Measurements from ENCODE around the gene ANKRD12.
A peak's percentile ranks its signal among the peaks of the same experiment; 100 is the strongest.
"Not testable (repeated sequence)": the region's sequence is repeated elsewhere in the genome, so short reads cannot be mapped to it uniquely, and the experiment has no call there.

The ANKRD12 gene

DNA sequence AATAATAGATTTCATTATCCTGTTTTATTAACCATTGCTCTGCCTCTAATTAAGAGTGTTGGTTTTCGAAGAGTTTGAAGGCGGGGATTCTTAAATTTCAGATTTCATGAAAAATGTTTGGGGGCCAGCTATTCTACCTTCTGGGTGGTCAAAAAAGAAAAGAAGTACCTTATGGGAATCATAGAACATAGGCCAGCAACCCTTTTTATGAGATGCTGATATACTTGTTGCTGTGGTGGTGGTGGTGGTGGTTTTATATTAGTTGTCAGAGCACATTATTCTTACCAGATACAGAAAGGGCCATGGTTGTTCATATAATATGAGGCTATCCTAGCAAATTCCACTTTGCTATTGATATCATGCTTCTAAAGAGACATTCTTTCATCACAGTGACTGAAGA lies 4.4 kb downstream of the ANKRD12 start:
- no peak for FAIRE-seq
- no peak for DNase-seq (ENCODE audit: low spot score)

DNA sequence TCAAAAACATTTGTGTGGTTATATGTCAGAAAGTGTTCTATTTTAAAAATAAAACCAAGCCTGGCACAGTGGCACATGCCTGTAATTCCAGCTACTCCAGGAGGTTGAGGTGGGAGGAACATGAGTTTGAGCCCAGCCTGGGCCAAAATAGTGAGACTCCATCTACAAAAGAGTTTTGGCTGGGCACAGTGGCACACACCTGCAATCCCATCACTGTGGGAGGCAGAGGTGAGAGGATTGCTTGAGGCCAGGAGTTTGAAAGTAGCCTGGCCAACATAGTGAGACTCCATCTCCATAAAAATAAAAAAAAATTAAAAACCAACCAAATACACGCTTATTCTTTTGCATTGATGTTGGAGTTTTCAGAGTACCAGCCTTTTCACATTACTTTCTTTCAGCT lies 9.6 kb downstream of the ANKRD12 start:
- DNase-seq (ENCODE audit: low spot score), result no peak
- no peak for FAIRE-seq

DNA sequence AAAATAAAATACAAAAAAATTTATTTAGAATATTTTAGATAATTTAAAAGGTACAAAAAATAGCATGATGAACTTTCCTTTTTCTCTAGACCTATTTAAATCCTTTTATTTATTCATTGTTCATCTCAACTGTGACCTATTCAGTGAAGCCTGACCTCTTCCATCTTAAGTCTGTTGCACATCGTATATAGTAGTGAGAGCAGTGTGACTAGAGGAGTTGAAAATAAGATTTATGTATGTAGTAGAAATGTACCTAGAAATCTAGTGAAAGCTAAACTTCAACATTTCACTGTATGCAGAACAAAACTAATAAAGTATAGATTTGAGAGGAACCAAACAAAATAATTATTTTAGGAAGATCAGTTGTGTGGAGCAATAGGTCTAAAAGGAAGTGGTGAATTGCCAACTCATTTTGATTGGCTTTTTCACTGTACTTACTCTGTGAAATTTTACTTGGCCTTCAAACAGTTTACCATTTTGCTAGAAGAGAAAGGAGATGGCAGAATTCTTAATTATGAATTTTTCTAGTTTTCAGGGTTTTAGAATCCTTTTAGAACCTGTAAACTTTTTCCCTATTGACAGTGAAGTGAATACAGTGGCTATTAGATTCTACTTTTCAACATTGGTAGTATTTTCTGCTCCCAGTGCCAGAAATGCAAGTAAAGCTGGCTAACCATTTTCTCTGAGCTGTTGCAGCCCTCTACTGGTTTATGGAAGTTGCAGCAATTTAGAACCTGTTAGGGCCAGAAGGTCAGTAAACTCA lies 11.0 kb downstream of the ANKRD12 start:
- peak; percentile 27 for FAIRE-seq

DNA sequence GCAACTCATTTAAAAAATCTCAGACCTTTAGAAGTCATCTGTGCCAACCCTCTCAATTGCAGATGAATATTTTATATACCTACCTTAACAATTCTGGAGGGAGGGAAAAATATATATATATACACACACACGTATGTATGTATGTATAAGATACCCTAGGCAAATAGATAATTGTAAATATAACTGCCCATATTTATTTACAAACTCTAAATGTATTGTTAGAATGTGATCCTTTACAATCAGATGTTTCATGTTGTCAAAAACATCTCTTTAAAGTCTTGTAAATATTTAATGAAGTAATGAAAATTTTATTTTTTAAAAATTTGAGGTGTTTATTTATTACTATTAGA lies 11.6 kb downstream of the ANKRD12 start:
- no peak for FAIRE-seq
- DNase-seq (ENCODE audit: low spot score), result no peak

More for the DNA sequence above, 11.0 kb downstream of the ANKRD12 start:
- peak; percentile 60 for DNase-seq (ENCODE audit: low spot score)

DNA sequence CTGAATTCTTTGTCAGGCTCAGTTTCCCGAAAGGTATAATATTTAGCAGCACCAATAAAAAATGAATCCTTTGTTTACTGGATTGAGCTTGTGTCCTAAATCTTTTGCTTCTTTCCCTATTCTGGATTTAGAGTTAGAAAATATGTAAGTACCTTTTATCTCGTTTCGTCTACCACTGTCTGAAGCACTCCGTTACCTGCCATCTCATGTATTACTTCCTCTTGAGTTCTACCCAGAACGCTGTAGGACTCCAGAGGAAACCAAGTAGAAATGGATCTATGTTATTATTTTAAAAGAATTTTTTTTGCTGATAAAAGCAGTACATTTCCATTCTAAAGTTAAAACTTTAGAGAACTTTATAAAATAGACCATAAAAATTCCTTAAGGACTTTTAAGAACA lies 13.5 kb downstream of the ANKRD12 start:
- DNase-seq (ENCODE audit: low spot score), result no peak
- no peak for FAIRE-seq

- FAIRE-seq (no peak), DNase-seq (ENCODE audit: low spot score) (no peak)
Observed at GRCh38 chr18:9153256-9153655, 16.7 kb downstream of the ANKRD12 start.

DNA sequence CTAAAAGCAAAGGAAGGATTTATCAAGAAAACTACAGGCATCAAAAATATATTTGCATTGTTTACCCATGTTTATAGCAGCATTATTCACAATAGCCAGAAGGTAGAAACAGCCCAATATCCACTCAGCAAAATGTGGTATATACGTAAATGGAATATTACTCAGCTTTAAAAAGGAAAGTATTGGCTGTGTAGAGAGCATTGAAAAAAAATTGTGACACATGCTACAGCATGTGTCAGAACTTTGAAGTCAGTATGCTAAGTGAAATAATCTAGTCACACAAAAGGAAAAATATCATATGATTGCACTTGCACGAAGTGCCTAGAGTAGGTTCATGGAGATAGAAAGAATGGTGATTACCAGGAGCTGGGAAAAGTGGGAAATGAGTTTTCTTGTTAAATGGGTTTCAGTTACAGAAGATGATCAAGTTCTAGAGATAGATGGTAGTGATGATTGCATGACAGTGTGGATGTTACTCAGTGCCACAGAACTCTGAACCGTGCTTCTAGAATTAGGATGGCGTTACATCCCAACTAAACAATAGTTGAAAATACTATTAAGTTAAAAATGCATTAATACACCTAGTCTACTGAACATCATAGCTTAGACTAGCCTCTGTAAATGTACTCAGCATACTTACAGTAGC lies 20.1 kb downstream of the ANKRD12 start:
- DNase-seq (ENCODE audit: low spot score), result no peak
- no peak for FAIRE-seq

DNA sequence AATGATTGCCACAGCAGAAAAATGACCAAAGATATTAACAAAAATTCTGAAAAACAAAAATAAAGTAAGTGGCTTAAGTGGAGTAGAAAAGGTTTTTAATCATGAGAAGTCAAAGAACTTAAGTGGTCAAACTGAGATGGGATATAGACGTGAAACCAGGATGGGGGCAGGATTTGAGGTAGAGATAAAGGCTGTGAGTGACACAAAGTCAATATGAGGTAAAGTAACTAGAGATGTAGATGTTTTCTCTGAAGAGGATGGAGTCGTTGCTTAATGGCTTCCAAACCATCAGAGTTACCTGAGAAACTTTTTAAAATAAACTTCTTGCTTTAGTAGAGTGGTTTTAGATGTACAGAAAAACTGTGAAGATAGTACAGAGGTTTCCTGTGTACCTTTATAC lies 21.2 kb downstream of the ANKRD12 start:
- no peak for DNase-seq (ENCODE audit: low spot score)
- no peak for FAIRE-seq

DNA sequence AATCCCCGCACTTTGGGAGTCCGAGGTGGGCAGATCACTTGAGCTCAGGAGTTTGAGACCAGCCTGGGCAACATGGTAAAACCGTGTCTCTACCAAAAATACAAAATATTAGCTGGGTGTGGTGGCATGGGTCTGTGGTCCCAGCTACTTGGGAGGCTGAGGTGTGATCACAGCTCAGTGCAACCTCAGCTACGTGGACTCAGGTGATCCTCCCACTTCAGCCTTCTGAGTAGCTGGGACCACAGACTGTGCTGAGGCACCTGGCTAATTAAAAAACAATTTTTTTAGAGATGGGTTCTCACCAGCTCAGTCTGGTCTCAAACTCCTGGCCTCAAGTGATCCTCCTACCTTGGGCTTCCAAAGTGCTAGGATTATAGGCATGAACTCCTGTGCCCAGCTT lies 23.4 kb downstream of the ANKRD12 start:
- no peak for FAIRE-seq
- DNase-seq (ENCODE audit: low spot score), result no peak

DNA sequence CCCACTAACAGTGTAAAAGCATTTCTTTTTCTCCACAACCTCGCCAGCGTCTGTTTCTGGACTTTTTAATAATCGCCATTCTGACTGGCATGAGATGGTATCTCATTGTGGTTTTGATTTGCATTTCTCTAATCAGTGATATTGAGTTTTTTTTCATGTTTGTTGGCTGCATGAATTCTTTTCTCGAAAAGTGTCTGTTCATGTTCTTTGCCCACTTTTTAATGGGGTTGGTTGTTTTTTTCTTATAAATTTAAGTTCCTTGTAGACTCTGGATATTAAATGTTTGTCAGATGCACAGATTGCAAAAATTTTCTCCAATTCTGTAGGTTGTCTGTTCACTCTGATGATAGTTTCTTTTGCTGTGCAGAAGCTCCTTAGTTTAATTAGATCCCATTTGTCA lies 26.1 kb downstream of the ANKRD12 start:
- not testable (repeated sequence) for DNase-seq (ENCODE audit: low spot score); FAIRE-seq

- not testable (repeated sequence) for DNase-seq (ENCODE audit: low spot score); FAIRE-seq
Observed at GRCh38 chr18:9164149-9164548, 27.6 kb downstream of the ANKRD12 start.

DNA sequence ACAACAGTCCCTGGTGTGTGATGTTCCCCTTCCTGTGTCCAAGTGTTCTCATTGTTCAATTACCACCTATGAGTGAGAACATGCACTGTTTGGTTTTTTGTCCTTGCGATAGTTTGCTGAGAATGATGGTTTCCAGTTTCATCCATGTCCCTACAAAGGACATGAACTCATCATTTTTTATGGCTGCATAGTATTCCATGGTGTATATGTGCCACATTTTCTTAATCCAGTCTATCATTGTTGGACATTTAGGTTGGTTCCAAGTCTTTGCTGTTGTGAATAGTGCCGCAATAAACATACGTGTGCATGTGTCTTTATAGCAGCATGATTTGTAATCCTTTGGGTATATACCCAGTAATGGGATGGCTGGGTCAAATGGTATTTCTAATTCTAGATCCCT lies 29.3 kb downstream of the ANKRD12 start:
- DNase-seq (ENCODE audit: low spot score); FAIRE-seq: not testable (repeated sequence)

DNA sequence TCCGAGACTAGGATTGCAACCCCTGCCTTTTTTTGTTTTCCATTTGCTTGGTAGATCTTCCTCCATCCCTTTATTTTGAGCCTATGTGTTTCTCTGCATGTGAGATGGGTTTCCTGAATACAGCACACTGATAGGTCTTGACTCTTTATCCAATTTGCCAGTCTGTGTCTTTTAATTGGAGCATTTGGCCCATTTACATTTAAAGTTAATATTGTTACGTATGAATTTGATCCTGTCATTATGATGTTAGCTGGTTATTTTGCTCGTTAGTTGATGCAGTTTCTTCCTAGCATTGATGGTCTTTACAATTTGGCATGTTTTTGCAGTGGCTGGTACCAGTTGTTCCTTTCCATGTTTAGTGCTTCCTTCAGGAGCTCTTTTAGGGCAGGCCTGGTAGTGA lies 32.9 kb downstream of the ANKRD12 start:
- FAIRE-seq; DNase-seq (ENCODE audit: low spot score): not testable (repeated sequence)

DNA sequence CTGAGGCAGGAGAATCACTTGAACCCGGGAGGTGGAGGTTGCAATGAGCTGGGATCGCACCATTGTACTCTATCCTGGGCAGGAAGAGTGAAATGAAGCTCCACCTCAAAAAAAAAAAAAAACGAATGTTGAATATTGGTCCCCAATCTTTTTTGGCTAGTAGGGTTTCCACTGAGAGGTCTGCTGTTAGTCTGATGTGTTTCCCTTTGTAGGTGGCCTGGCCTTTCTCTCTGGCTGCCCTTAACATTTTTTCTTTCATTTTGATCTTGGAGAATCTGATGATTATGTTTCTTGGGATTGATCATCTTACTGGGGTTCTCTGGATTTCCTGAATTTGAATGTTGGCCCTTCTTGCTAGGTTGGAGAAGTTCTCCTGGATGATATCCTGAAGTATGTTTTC lies 35.3 kb downstream of the ANKRD12 start:
- FAIRE-seq; DNase-seq (ENCODE audit: low spot score): not testable (repeated sequence)

DNA sequence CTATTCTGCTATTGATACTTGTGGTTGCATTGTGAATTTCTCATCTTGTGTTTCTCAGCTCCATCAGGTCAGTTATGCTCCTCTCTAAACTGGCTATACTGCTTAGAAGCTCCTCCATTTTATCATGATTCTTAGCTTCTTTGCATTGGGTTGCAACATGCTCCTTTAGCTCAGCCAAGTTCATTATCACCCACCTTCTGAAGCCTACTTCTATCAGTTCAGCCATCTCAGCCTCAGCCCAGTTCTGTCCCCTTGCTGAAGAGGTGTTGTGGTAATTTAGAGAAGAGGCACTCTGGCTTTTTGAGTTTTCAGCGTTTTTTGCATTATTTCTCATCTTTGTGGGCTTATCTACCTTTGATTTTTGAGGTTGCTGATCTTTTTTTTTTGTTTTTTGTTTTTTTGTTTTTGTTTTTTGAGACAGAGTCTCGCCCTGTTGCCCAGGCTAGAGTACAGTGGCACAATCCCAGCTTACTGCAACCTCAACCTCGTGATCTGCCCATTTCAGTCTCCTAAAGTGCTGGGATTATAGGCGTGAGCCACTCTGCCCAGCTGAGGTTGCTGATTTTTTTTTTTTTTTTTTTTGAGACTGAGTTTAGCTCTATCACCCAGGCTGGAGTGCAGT lies 36.0 kb downstream of the ANKRD12 start:
- DNase-seq (ENCODE audit: low spot score) (no peak), FAIRE-seq (no peak)

- no peak for DNase-seq (ENCODE audit: low spot score)
- no peak for FAIRE-seq
Observed at GRCh38 chr18:9173770-9174233, 37.2 kb downstream of the ANKRD12 start.

GRCh38 chr18:9174302-9174701 lies 37.7 kb downstream of the ANKRD12 start:
- FAIRE-seq, result no peak
- DNase-seq (ENCODE audit: low spot score), result no peak

DNA sequence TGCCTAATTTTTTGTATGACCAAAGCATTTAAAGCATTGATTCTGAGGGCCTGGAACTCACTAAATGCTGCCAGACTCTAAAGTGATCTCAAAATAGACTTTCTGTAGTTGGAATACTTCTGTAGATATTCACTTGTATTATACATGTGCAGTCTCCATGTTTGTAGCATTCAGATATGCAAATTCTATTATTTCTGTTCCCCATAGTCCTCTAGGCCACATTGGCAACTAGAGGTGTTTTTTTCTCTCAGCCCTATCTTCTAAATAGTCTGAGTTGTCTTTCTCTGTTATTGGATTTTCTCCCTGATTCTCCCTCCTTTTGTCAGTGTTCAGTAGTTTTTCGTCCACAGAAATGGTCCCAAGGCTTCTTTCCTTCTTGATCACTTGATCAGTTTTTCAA lies 38.5 kb downstream of the ANKRD12 start:
- FAIRE-seq (no peak), DNase-seq (ENCODE audit: low spot score) (no peak)

DNA sequence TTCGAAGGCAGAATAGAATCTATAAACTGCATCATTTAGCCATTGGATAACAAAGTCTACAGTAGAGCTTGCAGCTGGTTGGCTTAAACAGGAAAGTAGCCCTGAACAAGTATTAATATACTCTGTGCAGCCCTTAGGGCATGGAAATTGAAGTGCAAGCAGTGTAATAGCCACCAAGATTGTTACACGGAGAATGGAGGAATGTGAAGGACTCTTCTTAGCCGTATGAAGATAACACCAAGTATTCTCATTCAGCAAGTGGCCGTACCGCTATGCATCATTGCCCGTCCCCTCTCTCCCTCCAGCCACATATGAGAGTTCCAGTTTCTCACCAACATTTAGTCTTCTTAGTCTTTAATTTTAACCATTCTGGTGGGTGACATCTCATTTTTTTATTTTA lies 40.5 kb downstream of the ANKRD12 start:
- FAIRE-seq, result peak; percentile 32
- DNase-seq (ENCODE audit: low spot score), result no peak

GRCh38 chr18:9177466-9177865 lies 40.9 kb downstream of the ANKRD12 start:
- no peak for DNase-seq (ENCODE audit: low spot score)
- FAIRE-seq, result no peak

- FAIRE-seq, result no peak
- DNase-seq (ENCODE audit: low spot score), result no peak
Observed at GRCh38 chr18:9178557-9178956, 42.0 kb downstream of the ANKRD12 start.

- DNase-seq (ENCODE audit: low spot score) (no peak), FAIRE-seq (no peak)
Observed at GRCh38 chr18:9181275-9181674, 44.7 kb downstream of the ANKRD12 start.
